K562 (cell line): ENCODE results near the gene RPAP2. TPM values are rescaled to one million over a fixed set of nuclear protein-coding genes. Genes with fewer than 3 reads are reported as not detected.

Experiments
- ATAC-seq: fragments of 200-7000 bp; cut with Tn5 transposase; 3 replicates; pipeline ENCODE4 v1.9.1; 2020; ENCODE audit warnings: moderate library complexity
- BruUV-seq: library from RNA; stranded (reverse); fragments of 400-500 nt; replicated peaks from 2 replicates; lab custom pipeline; 2021; lab: Mats Ljungman, UMichigan
- CTCF ChIA-PET: fragments of 300-600 bp; formaldehyde crosslinking; extraction: SDS; loops from one replicate; lab custom pipeline; 2021; ENCODE audit warnings: low intra/inter-chr PET ratio; lab: Yijun Ruan, JAX
- POLR2A ChIA-PET: fragments of 300-600, 350-650 bp; sonication (Branson Sonifier 250); formaldehyde crosslinking; extraction: SDS; loops from one replicate; lab custom pipeline; 2021; ENCODE audit warnings: antibody characterized with exemption, inconsistent platforms; lab: Yijun Ruan, JAX
- DNase-seq, 4 experiments: peaks; one replicate each; pipeline versions ENCODE4 v3.0.0 to v3.0.0-alpha.2; 2011 to 2018; ENCODE audit warnings: low spot score in 3 of 4, mixed read lengths in 3 of 4; ENCODE audit errors: extremely low read depth in 1 of 4
- FAIRE-seq: peaks from 2 replicates; lab custom pipeline; 2011; peaks lifted over from hg19 to GRCh38; lab: Jason Lieb, UNC
- H2AFZ ChIP-seq: 2 replicates; pipeline ENCODE4 v1.6.0; 2011; ENCODE audit warnings: low read depth, low read length, control low read depth, inconsistent platforms
- H3K27ac ChIP-seq: fragments of 200-600 bp; 3 replicates; pipeline ENCODE4 v1.8.0; 2011; ENCODE audit warnings: low read depth, mild to moderate bottlenecking, control low read depth, inconsistent platforms, low read length, moderate library complexity, mixed read lengths; ENCODE audit errors: extremely low read depth
- H3K27me3 ChIP-seq, 2 experiments: fragments of 300-600 bp in 1 of 2; 2 replicates in 1 of 2; 3 replicates in 1 of 2; pipeline versions ENCODE4 v1.6.0 to v1.8.0; 2011; ENCODE audit warnings: inconsistent platforms in 2 of 2, low read length in 2 of 2, mild to moderate bottlenecking in 1 of 2, mixed read lengths in 1 of 2, moderate library complexity in 1 of 2; ENCODE audit not compliant: control insufficient read depth in 2 of 2, insufficient read depth in 2 of 2
- H3K36me3 ChIP-seq: fragments of 300-600 bp; 3 replicates; pipeline ENCODE4 v1.8.0; 2011; ENCODE audit warnings: mild to moderate bottlenecking, low read length, inconsistent platforms; ENCODE audit not compliant: control insufficient read depth, insufficient read depth
- H3K4me1 ChIP-seq, 2 experiments: fragments of 200-600 bp in 1 of 2; replicated peaks in 1 of 2; 2 replicates in 1 of 2; 3 replicates in 1 of 2; pipeline versions ENCODE4 v1.5.1 to v1.8.0; 2011; ENCODE audit warnings: inconsistent platforms in 2 of 2, low read length in 2 of 2, mild to moderate bottlenecking in 1 of 2, mixed read lengths in 1 of 2, moderate library complexity in 1 of 2; ENCODE audit not compliant: control insufficient read depth in 2 of 2, insufficient read depth in 2 of 2
- H3K4me2 ChIP-seq: 2 replicates; pipeline ENCODE4 v1.6.1; 2011; ENCODE audit warnings: low read length, control low read depth, inconsistent platforms, mixed read lengths; ENCODE audit not compliant: insufficient read depth
- H3K4me3 ChIP-seq: fragments of 200-600 bp; sonication (generic), shearing (Covaris generic); 2 replicates; pipeline ENCODE4 v1.5.1; 2016; ENCODE audit warnings: control low read depth, inconsistent platforms
- H3K79me2 ChIP-seq: fragments of 200-600 bp; 3 replicates; pipeline ENCODE4 v1.8.0; 2011; ENCODE audit warnings: low read length, inconsistent platforms; ENCODE audit not compliant: control insufficient read depth, insufficient read depth
- H3K9ac ChIP-seq, 2 experiments: 2 replicates each; pipeline versions ENCODE4 v1.6.0 to v1.6.1; 2011; ENCODE audit warnings: low read depth in 2 of 2, low read length in 2 of 2, control low read depth in 1 of 2, inconsistent platforms in 1 of 2, mild to moderate bottlenecking in 1 of 2, mixed read lengths in 1 of 2; ENCODE audit not compliant: insufficient read depth in 1 of 2
- H3K9me1 ChIP-seq: one replicate; pipeline ENCODE4 v1.6.0; 2011; ENCODE audit warnings: inconsistent platforms, mild to moderate bottlenecking, low read length, moderate library complexity; ENCODE audit not compliant: control insufficient read depth, insufficient read depth
- H3K9me3 ChIP-seq: replicated peaks from 2 replicates; pipeline ENCODE4 v1.5.1; 2011; ENCODE audit warnings: low read depth, low read length, inconsistent platforms; ENCODE audit not compliant: control insufficient read depth, insufficient read depth
- H4K20me1 ChIP-seq: replicated peaks from 2 replicates; pipeline ENCODE4 v1.6.1; 2011; ENCODE audit warnings: low read length, inconsistent platforms, mixed read lengths; ENCODE audit not compliant: control insufficient read depth, insufficient read depth
- CXXC5 ChIP-seq: fragments of 250-450 bp; sonication (Bioruptor Pico); IDR thresholded peaks from 2 replicates; pipeline ENCODE4 v1.8.0; 2022; ENCODE audit warnings: inconsistent platforms, mild to moderate bottlenecking, moderate library complexity
- HOXB6 ChIP-seq: fragments of 250-450 bp; sonication (Bioruptor Pico); IDR thresholded peaks from 2 replicates; pipeline ENCODE4 v1.5.1; 2022; ENCODE audit warnings: mild to moderate bottlenecking, borderline replicate concordance
- MCM5 ChIP-seq: fragments of 450-650 bp; IDR thresholded peaks from 2 replicates; pipeline ENCODE4 v1.6.1; 2016; ENCODE audit warnings: low read depth
- RAD21 ChIP-seq, 2 experiments: fragments of 250-450 bp in 1 of 2; fragments of 450-650 bp in 1 of 2; sonication (Bioruptor Pico) in 1 of 2; formaldehyde crosslinking in 1 of 2; IDR thresholded peaks in 1 of 2; conservative IDR thresholded peaks in 1 of 2; 2 replicates each; pipeline versions ENCODE4 v1.4.0 to v1.8.0; 2020 to 2022; ENCODE audit warnings: mild to moderate bottlenecking in 2 of 2, moderate library complexity in 1 of 2
- RUNX1 ChIP-seq: sonication (generic); IDR thresholded peaks from 2 replicates; pipeline ENCODE4 v1.6.1; 2016; ENCODE audit warnings: antibody characterized with exemption, low read depth
- TGIF2 ChIP-seq: sonication (generic); formaldehyde crosslinking; IDR thresholded peaks from 2 replicates; pipeline ENCODE4 v1.8.1; 2022; ENCODE audit warnings: mild to moderate bottlenecking, missing genetic modification reagents, moderate library complexity
- TRIM24 ChIP-seq, 2 experiments: fragments of 450-650 bp; IDR thresholded peaks; 2 replicates each; pipeline ENCODE4 v1.6.1; 2016
- TSC22D4 ChIP-seq: fragments of 450-650 bp; IDR thresholded peaks from 2 replicates; pipeline ENCODE4 v1.6.1; 2016; ENCODE audit warnings: missing genetic modification characterization, missing biosample characterization, control low read depth
- ZBTB17 ChIP-seq: fragments of 450-650 bp; formaldehyde crosslinking; IDR thresholded peaks from 2 replicates; pipeline ENCODE4 v1.4.0; 2020; ENCODE audit warnings: mild to moderate bottlenecking
- ZKSCAN3 ChIP-seq: fragments of 250-450 bp; sonication (Bioruptor Pico); IDR thresholded peaks from 2 replicates; pipeline ENCODE4 v1.4.0; 2020
- ZNF311 ChIP-seq: fragments of 250-450 bp; sonication (Bioruptor Pico); IDR thresholded peaks from 2 replicates; pipeline ENCODE4 v1.4.0; 2020; ENCODE audit warnings: mild to moderate bottlenecking, moderate library complexity
- WGBS: fragments of 100-300 bp; shearing (Covaris generic); methylation state at CpG from one replicate; pipeline ENCODE4 v1.1.6; 2016; ENCODE audit warnings: low coverage, mixed read lengths; ENCODE audit not compliant: insufficient coverage; ENCODE audit errors: missing lambda C conversion rate; 5-methylcytosine and 5-hydroxymethylcytosine counted together
- in situ Hi-C: fragments of 300-500 bp; cut with MboI; formaldehyde crosslinking; loops from 4 replicates; pipeline ENCODE4 v1.15.0; 2018; ENCODE audit warnings: inconsistent platforms, mixed read lengths
- intact Hi-C: fragments of 100-400 bp; cut with micrococcal nuclease; formaldehyde crosslinking; loops from 2 replicates; pipeline ENCODE4 v1.14.2; 2022
- polyA plus RNA-seq, 8 experiments: library from polyadenylated mRNA; depleted of rRNA in 4 of 8; stranded (reverse) in 5 of 8; unstranded in 3 of 8; fragments of >200 nt; fragmentation: Nextera tagmentation in 2 of 8; fragmentation: Illumina TruSeq in 1 of 8; extraction: Ambion mirVana in 2 of 8; extraction: Trizol in 1 of 8; gene quantifications; 2 replicates each; pipeline versions ENCODE4 v1.2.1 to v1.2.3, GENCODE V29; 2011 to 2014; ENCODE audit warnings: inconsistent platforms in 1 of 8, missing spikeins in 1 of 8
- total RNA-seq, 7 experiments: library from RNA; depleted of rRNA in 6 of 7; stranded (reverse); fragments of >200 nt in 6 of 7; fragmentation: Illumina TruSeq in 2 of 7; extraction: Trizol in 2 of 7; gene quantifications; 2 replicates each; pipeline versions ENCODE4 v1.2.1 to v1.2.3, GENCODE V29; 2011 to 2021; ENCODE audit warnings: low replicate concordance in 1 of 7
- TF ChIP-seq, protein P1 (sequence below): fragments of 250-450 bp; sonication (Bioruptor Pico); IDR thresholded peaks from 2 replicates; pipeline ENCODE4 v1.8.0; 2021; ENCODE audit warnings: mild to moderate bottlenecking, moderate library complexity
- TF ChIP-seq, protein P2 (sequence below): fragments of 450-650 bp; conservative IDR thresholded peaks from 2 replicates; pipeline ENCODE4 v1.6.1; 2016; ENCODE audit warnings: missing genetic modification characterization, low read depth, mild to moderate bottlenecking, missing compliant biosample characterization, moderate library complexity

RPAP2 gene
- total and polyA plus RNA-seq, 9 of the 15 experiments (the other 6 are each of a cell fraction or from before 2014, with no cell fraction given), result 6.2 to 41.7 (median 28.7) TPM

DNA sequence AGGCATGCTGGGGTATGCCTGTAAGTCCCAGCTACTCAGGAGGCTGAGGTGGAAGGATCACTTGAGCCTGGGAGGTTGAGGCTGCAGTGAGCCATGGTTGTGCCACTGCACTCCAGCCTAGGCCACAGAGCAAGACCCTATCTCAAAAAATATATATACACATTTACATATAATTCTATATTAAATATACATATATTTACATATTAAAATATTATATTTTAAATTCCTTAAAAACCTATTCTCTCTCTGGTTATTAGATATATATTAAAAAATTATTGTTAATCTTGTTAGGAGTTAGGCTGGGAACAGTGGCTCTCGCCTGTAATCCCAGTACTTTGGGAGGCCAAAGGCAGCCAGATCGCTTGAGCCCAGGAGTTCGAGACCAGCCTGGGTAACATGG lies 22.8 kb upstream of the RPAP2 start:
- no peak overlapping the region for H2AFZ ChIP-seq
- H3K36me3 ChIP-seq, result peaks cover 47% of the 10 kb centered on the region
- no peak overlapping the region for H3K4me2 ChIP-seq
- H3K27ac ChIP-seq, result no peak overlapping the region
- H3K4me3 ChIP-seq, result no peak overlapping the region
- ChIA-PET POLR2A (no interaction called here), CTCF (no interaction called here)
- no peaks in the 10 kb centered on the region for H3K4me1 ChIP-seq
- H3K79me2 ChIP-seq, result no peaks in the 10 kb centered on the region
- no peaks in the 10 kb centered on the region for H4K20me1 ChIP-seq
- ATAC-seq, result no peak
- WGBS, result 95% methylated on average over 3 of the region's 3 CpGs
- DNase-seq, result no peak
- H3K9me3 ChIP-seq, result no peaks in the 10 kb centered on the region
- no TSS peak for BruUV-seq
- TF ChIP-seq ZBTB17 (CRISPR knock-in tag), result no peak
- TF ChIP-seq RUNX1, result no peak
- no peak for TF ChIP-seq TGIF2 (CRISPR knock-in tag)
- TF ChIP-seq RAD21 (CRISPR knock-in tag; conservative IDR thresholded peaks at IDR 0.05 in 1 of 2, IDR thresholded peaks at IDR 0.05 in 1 of 2), result no peak
- H3K9me1 ChIP-seq, result no peaks in the 10 kb centered on the region
- in situ Hi-C loops, result no loop called here
- H3K27me3 ChIP-seq, result no peaks in the 10 kb centered on the region
- H3K9ac ChIP-seq, result no peak overlapping the region
- no peak for FAIRE-seq
- intact Hi-C loops, result no loop called here

DNA sequence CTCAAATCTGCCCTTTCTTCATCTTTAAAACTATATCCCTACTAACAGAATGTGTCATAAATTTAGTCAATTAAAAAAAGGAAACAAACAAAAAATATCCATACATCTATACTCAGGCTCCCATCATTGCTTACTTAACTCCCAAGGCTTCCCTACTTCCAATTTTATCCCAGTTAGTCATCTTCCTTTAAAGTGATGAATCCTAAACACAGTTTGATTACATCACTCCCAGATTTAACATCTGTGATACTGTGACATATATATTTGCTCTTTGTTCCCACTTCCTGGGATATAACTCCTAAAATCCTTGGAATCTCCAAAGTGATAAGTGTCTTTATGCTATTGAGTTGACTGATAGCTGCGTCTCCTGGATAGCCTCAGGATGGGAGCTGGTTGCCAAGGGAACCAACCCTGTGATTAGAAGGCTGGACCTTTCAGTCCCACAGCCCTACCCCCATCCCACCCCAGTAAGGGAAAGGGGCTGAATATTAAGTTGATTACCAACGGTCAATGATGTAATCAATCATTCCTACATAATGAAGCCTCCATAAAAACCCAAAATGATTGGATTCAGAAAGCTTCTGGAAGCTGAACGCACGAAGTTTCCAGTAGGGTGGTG lies 21.6 kb upstream of the RPAP2 start:
- Histone ChIP-seq H3K4me3 (no peak overlapping the region), H4K20me1 (no peaks in the 10 kb centered on the region), H3K27ac (no peak overlapping the region), H3K4me2 (no peak overlapping the region), H3K36me3 (peaks cover 41% of the 10 kb centered on the region), H3K79me2 (no peaks in the 10 kb centered on the region), H3K9me1 (no peaks in the 10 kb centered on the region), H3K27me3 (no peaks in the 10 kb centered on the region), H3K9ac (no peak overlapping the region), H2AFZ (no peak overlapping the region), H3K9me3 (no peaks in the 10 kb centered on the region), H3K4me1 (no peaks in the 10 kb centered on the region)
- no TSS peak for BruUV-seq
- ATAC-seq (no peak), DNase-seq (no peak), FAIRE-seq (no peak)
- in situ Hi-C loops, result no loop called here
- intact Hi-C loops, result no loop called here
- 91% methylated on average over 4 of the region's 4 CpGs for WGBS
- ChIA-PET POLR2A (no interaction called here), CTCF (no interaction called here)
- TF ChIP-seq, protein P1, sequence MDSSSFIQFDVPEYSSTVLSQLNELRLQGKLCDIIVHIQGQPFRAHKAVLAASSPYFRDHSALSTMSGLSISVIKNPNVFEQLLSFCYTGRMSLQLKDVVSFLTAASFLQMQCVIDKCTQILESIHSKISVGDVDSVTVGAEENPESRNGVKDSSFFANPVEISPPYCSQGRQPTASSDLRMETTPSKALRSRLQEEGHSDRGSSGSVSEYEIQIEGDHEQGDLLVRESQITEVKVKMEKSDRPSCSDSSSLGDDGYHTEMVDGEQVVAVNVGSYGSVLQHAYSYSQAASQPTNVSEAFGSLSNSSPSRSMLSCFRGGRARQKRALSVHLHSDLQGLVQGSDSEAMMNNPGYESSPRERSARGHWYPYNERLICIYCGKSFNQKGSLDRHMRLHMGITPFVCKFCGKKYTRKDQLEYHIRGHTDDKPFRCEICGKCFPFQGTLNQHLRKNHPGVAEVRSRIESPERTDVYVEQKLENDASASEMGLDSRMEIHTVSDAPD (CRISPR knock-in tag), result no peak
- no peak for TF ChIP-seq ZBTB17 (CRISPR knock-in tag)
- TF ChIP-seq HOXB6 (CRISPR knock-in tag), result no peak
- no peak for TF ChIP-seq MCM5
- TF ChIP-seq TRIM24 (IDR thresholded peaks at IDR 0.05), result no peak
- TF ChIP-seq CXXC5 (CRISPR knock-in tag), result no peak
- TF ChIP-seq TSC22D4 (tag), result no peak
- no peak for TF ChIP-seq ZNF311 (CRISPR knock-in tag)
- TF ChIP-seq, protein P2, sequence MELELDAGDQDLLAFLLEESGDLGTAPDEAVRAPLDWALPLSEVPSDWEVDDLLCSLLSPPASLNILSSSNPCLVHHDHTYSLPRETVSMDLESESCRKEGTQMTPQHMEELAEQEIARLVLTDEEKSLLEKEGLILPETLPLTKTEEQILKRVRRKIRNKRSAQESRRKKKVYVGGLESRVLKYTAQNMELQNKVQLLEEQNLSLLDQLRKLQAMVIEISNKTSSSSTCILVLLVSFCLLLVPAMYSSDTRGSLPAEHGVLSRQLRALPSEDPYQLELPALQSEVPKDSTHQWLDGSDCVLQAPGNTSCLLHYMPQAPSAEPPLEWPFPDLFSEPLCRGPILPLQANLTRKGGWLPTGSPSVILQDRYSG, result no peak
- no peak for TF ChIP-seq ZKSCAN3 (CRISPR knock-in tag)
